ENCODE data around the gene KLHDC7B.

Gene KLHDC7B

DNA sequence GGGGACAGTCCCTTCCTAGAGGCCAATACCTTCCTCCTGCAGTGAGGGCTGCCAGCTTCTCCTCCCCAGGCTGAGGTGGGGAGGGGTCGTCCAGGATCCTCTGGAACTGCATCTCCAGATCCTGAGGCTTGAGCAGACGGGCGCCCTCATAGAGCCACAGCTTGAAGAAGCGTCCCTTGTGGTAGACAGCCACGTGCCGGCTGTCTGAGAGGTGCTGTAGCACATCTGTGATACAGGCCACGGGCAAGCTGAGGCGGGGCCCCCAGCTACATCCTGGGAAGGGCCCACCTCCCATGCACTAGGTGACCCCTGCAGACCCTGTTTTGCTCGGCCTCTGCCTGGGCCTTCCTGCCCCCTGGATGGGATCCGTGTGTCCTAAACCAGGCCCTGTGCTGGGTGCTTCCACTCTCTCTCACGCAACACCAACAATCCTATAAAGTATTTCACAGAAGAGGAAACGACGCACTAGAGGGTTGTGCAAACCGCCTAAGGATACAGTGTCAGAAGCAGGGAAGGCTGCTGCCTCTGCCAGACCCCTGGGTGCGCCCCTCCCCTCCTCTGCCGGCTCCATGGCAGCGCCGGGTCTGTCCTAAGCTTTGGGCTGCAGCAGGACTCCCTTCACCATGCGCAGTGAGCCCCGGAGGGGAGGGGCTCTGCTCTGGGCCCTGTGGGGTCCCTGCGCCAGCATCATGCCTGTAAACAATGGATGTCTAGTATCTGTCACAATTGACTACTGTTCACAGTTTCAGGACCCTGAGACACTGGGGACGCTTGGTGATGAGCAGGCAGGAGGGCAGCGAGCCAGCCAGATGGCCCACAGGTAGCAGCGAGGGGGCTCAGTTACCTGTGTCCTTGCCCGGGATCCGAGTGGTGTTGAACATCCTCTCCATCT lies 28.0 kb downstream of the KLHDC7B start:
- Mint-ChIP-seq H3K4me3 (no peak overlapping the region), H3K27me3 (no peaks in the 10 kb centered on the region), H3K4me1 (peaks cover 0 to 8% of the 10 kb centered on the region in 2 donors), H3K27ac (no peak overlapping the region), H3K36me3 (peaks cover 53 to 72% of the 10 kb centered on the region in 2 donors), H3K9me3 (no peaks in the 10 kb centered on the region)
- DNase-seq (no peak), ATAC-seq (replicated peaks) (no peak)

DNA sequence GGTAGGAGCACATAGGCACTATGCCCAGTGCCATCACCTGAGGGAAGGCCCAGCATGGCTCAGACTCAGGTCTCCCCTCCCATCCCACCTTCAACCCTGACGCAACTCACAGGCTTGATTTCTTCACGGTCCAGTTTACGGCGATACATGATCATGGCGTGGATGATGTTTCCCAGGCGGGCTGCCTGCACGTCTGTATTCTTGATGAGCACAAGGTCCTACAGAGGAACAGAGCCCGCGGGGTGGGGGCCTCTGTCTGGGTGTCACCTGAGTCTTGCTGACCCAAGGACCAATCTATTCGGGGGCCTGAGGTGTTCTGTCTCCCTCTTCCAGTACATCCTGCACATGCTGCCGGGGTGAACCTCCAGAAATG lies 28.7 kb downstream of the KLHDC7B start:
- DNase-seq: no peak

DNA sequence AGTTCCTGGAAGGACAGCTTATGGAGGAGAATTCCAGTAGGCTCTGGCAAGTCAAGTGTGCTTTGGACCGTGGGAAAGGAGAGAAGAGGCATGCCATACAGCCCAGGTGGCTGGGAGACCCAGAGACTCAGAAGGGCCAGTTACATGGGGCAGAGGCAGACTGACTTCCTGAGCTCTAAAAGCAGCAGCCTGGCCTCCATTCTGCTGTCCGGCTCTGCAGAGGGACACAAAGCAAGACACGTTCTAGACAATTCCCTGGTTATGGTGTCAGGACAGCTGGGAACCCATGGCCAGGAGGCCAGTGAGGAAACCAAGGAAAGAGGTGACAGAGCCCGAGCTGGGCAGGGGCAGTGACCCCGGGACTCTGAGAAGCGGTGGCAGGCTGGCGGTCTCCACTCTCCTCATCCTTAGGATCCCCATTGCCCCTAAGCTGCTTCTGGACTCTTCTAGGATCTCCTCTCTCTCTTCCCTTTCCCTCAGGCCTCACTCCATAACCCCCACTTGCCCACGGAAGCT lies 29.8 kb downstream of the KLHDC7B start:
- Mint-ChIP-seq H3K4me1 (peaks cover 9 to 12% of the 10 kb centered on the region in 2 donors), H3K4me3 (no peak overlapping the region), H3K36me3 (peaks cover 50 to 68% of the 10 kb centered on the region in 2 donors), H3K27me3 (no peaks in the 10 kb centered on the region), H3K27ac (peak overlapping the region; percentile 28), H3K9me3 (no peaks in the 10 kb centered on the region)
- no peak for DNase-seq
- no peak for ATAC-seq (replicated peaks)

More for the DNA sequence above, 28.7 kb downstream of the KLHDC7B start:
- peaks cover 2 to 8% of the 10 kb centered on the region in 2 donors for H3K4me1 Mint-ChIP-seq
- peaks cover 49 to 68% of the 10 kb centered on the region in 2 donors for H3K36me3 Mint-ChIP-seq
- no peak overlapping the region for H3K4me3 Mint-ChIP-seq
- no peaks in the 10 kb centered on the region for H3K27me3 Mint-ChIP-seq
- no peak overlapping the region for H3K27ac Mint-ChIP-seq
- no peaks in the 10 kb centered on the region for H3K9me3 Mint-ChIP-seq
- ATAC-seq (replicated peaks): no peak

DNA sequence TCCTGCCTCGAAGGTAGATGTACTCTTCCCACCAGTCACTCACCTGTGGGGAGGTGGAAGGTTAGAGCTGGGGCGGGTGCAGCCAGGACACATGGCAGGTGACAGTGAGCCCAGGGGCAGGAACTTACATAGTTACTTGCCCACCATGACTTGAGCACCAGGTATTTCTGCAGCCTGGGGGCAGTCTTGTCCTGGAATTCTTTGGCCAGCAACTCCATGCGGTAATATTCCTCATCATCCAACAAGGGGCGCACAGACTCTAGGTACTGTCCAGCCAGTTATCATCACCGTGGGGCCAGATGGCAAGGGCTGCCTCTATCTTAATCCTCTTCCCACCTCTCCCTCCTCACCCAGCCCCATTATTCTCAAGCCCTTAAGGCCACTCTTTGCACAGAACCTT lies 30.4 kb downstream of the KLHDC7B start:
- ATAC-seq (replicated peaks) (no peak), DNase-seq (no peak)
- no peaks in the 10 kb centered on the region for H3K27me3 Mint-ChIP-seq
- H3K9me3 Mint-ChIP-seq: no peaks in the 10 kb centered on the region
- H3K27ac Mint-ChIP-seq: no peak overlapping the region
- no peak overlapping the region for H3K4me3 Mint-ChIP-seq
- H3K36me3 Mint-ChIP-seq: peaks cover 47 to 65% of the 10 kb centered on the region in 2 donors
- H3K4me1 Mint-ChIP-seq: peaks cover 10 to 14% of the 10 kb centered on the region in 2 donors

DNA sequence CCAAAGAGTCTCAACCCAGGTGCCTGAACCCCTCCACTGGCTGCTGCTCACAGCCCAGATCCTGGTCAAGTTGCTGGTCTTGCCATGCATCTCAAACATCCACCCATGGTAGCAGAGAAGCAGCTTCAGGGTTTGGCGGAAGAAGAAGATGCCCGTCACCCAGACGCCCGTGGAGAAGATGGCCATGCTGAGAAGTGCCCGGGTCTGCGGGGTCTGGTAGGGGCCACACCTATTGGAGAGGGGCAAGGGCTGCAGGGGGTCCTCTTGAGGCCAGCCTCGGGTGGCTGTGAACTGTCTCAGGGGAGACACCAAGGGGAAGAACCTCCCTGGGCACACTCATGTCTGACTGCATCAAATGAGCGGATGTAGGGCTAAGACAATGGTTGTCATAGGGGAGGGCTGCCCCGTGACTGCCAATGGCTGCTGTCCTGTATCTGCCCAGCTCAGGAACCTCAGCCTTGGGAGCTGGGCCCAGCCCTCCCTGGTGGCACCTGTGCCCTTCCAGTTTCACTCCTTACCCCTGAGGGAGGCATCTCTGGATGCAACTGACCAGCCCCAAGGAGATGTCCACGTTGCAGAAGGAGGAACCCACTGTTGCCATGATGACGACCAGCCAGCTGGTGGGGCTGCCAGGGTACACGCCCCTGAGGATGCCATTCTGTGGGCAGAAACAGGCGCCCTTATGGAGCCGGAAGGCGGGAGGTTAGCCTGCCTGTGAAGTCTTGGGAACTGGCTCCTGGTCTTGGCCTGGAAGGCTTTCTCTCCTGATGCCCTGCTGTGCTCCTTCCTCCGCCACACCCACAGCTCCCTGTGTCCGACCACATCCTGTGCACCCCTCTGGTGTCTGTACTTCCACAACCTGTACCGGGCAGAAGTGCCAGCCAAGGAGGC lies 31.4 kb downstream of the KLHDC7B start:
- H3K4me3 Mint-ChIP-seq: no peak overlapping the region
- H3K27me3 Mint-ChIP-seq: no peaks in the 10 kb centered on the region
- DNase-seq (no peak), ATAC-seq (replicated peaks) (no peak)
- peaks cover 14 to 23% of the 10 kb centered on the region in 2 donors for H3K4me1 Mint-ChIP-seq
- peaks cover 42 to 57% of the 10 kb centered on the region in 2 donors for H3K36me3 Mint-ChIP-seq
- H3K9me3 Mint-ChIP-seq: no peaks in the 10 kb centered on the region
- H3K27ac Mint-ChIP-seq: peak overlapping the region; percentile 56

DNA sequence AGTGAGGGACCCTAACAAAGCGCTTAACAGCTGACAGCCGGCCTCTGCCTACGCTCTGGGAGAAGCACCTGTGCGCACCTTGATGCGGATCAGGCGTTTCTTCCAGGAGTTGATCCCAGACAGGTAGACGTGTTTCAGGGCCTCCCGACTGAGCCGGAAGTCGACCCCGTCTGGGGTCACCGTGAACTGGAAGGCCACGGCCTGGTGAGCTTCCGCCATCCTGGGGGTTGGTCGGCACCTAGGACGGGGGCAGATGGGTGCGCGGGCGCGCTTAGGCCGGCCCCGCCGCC lies 31.9 kb downstream of the KLHDC7B start:
- Mint-ChIP-seq H3K27ac (peak overlapping the region; percentile 56), H3K4me3 (no peak overlapping the region), H3K9me3 (no peaks in the 10 kb centered on the region), H3K36me3 (peaks cover 42 to 54% of the 10 kb centered on the region in 2 donors), H3K27me3 (no peaks in the 10 kb centered on the region), H3K4me1 (peaks cover 14 to 23% of the 10 kb centered on the region in 2 donors)
- DNase-seq (no peak), ATAC-seq (replicated peaks) (no peak)

DNA sequence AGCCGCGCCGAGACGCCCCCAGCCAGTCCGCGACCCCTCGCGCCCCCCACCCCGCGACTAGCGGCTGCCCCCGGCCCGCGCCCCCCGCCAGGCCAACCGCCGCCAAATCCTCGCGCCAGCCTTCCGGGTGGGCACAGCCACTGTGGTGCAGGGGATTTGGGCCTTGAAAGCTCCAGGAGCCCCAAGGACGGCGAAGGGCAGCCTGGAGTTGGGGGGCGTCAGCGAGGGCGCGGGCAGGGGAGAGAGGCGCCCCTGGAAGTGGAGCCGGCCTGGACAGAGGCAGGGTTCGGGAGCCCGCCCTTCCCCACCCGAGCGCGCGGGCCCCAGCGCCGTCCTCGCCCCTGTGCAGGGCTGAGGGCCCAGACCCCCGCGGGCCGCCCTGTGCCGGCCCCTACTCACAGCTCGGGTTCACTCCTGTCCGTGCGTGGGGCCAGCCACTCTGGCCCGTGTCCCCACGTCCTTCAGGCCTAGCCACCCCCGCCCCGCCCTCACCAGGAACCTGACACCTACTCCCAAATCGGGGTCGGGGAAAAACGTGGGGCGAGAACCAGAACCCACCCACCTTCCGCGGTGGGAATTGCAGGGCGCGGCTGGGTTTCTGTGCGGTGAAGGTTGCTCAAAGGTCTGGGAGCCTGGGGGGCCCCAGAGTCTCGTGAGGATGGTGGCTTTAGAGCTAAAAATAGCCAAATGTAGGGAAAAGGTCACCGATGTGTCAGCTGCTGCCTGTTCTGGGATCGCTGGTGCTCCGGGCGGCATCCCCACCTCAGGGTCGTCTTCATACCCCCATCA lies 32.5 kb downstream of the KLHDC7B start, which contains the start of gene CPT1B:
CPT1B (minus strand) TSS at position 441 of the 789 bp plus-strand sequence. CDS start 512 bp downstream, outside the sequence.
- Mint-ChIP-seq H3K27ac (peak within 1 kb of the TSS; percentile 56), H3K4me3 (no peak within 1 kb of the TSS), H3K9me3 (no peaks in the 10 kb centered on the region), H3K36me3 (peaks cover 40 to 51% of the 10 kb centered on the region in 2 donors), H3K4me1 (peaks cover 14 to 24% of the 10 kb centered on the region in 2 donors), H3K27me3 (no peaks in the 10 kb centered on the region)
- DNase-seq (no peak), ATAC-seq (replicated peaks) (no peak)

DNA sequence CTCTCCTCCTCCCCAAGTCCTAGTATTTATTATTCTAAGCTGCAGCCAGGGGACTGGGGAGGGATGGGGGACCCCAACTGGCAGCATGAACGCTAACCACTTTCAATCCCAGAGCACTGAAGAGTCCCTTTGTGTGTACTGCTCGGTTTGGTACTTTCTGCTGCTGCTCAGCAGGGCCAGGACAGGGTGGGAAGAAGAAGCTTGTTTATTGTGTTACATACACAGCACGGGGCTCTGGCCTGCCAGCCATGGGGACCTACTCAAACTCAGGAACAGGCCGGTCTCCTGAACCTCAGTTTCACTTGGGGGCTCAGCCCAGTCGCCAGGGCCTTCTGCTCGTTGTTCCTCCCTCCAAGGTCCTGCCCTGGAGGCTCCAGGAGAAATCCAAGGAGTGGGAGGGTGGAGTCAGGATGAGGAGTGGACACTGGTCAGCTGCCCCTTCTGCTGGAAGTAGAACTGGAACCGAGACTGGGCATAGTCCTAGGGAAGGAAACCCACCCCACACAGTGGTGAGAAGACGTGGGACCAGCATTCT lies 33.1 kb downstream of the KLHDC7B start:
- H3K4me3 Mint-ChIP-seq: no peak overlapping the region
- no peaks in the 10 kb centered on the region for H3K9me3 Mint-ChIP-seq
- no peaks in the 10 kb centered on the region for H3K27me3 Mint-ChIP-seq
- peaks cover 42 to 51% of the 10 kb centered on the region in 2 donors for H3K36me3 Mint-ChIP-seq
- DNase-seq: no peak
- ATAC-seq (replicated peaks): no peak
- no peak overlapping the region for H3K27ac Mint-ChIP-seq
- peaks cover 18 to 31% of the 10 kb centered on the region in 2 donors for H3K4me1 Mint-ChIP-seq

DNA sequence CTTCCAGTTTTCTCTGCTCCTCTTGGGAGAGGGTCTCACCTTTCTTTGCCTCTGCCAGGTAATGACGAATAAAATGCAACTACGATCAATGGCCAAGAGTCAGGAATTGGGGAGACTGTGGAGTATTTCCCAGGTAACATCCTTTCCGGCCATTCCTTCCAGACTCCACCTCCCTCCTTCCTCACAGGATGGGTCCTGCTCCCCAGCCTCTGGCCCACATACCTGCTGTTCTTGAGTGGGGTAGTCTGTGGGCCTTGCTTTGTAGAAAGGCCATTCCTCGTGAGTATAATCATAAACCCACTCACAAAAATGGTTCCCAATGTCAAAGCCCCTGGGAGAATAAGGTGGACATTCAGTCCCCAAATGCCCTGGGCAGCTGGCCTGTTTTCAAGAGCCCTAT lies 34.1 kb downstream of the KLHDC7B start:
- H3K36me3 Mint-ChIP-seq: peaks cover 35 to 43% of the 10 kb centered on the region in 2 donors
- ATAC-seq (replicated peaks) (no peak), DNase-seq (no peak)
- H3K27me3 Mint-ChIP-seq: no peaks in the 10 kb centered on the region
- no peak overlapping the region for H3K27ac Mint-ChIP-seq
- no peak overlapping the region for H3K4me3 Mint-ChIP-seq
- peaks cover 18 to 32% of the 10 kb centered on the region in 2 donors for H3K4me1 Mint-ChIP-seq
- no peaks in the 10 kb centered on the region for H3K9me3 Mint-ChIP-seq

DNA sequence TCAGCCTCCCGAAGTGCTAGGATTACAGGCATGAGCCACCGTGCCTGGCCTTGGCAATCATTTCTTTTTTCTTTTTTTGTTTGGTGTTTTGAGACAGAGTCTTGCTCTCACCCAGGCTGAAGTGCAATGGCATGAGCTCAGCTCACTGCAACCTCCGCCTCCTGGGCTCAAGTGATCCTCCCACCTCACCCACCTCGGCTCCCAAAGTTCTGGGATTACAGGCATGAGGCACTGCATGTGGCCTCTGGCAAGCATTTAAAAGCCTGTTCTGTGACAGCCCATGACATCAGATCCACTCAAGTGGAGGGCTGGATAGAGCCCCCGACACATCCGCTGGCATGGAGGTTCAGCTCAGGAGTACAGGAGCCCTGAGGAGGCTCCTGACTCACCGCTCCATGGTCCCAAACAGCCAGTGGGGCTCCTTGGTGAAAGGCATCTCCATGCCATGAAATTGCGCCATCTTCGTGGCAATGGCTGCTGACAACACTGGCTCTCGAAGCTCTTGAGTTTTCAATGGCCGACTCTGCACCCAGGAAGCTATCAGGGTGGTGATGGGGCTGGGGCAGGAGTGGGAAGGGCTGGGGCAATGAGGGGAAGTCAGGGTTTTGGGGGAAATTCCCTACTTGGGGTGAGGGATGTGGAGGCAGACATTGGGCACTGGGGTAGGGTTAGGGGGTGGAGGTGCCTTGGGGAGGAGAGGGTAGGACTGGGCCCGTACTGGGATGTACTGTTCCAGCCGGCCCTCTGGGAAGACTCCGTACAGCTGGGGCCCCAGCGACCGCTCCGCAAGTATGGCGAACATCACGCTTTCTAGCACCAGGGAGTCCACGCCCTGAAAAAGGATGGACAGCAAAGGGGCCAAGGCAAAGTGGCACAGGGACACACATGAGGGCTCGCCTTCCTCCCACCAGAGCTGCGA lies 35.6 kb downstream of the KLHDC7B start:
- H3K27me3 Mint-ChIP-seq: no peaks in the 10 kb centered on the region
- no peak for DNase-seq
- H3K36me3 Mint-ChIP-seq: peaks cover 29 to 37% of the 10 kb centered on the region in 2 donors
- H3K4me3 Mint-ChIP-seq: peak overlapping the region; percentile 89
- H3K4me1 Mint-ChIP-seq: peaks cover 18 to 32% of the 10 kb centered on the region in 2 donors
- no peaks in the 10 kb centered on the region for H3K9me3 Mint-ChIP-seq
- peak overlapping the region; percentile 85 for H3K27ac Mint-ChIP-seq
- no peak for ATAC-seq (replicated peaks)

DNA sequence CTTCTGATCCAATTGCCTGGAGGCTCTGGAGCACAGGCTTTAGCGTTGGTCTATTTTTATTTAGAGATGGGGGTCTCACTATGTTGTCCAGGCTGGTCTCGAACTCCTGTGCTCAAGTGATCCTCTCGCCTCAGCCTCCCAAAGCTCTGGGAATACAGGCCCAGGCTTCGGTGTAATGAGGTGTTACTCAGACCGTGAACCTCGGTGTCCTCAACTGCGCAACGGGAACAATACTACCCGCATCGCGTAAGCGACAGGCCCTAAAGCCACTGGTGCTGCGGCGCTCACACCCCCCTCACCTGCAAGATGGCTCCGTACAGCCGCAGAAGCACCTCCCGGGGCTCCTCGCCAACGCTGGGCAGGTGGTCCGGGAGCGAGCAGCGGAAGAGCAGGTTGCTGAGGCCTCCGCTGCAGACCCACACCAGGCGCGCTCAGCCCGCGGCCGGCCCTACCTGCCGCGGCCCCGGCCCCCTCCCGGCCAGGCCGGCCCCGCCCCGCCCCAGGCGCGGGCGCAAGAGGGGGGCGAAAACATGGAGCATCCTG lies 36.3 kb downstream of the KLHDC7B start:
- Mint-ChIP-seq H3K27ac (peak overlapping the region; percentile 85), H3K4me1 (peaks cover 18 to 32% of the 10 kb centered on the region in 2 donors), H3K36me3 (peaks cover 28 to 30% of the 10 kb centered on the region in 2 donors), H3K27me3 (no peaks in the 10 kb centered on the region), H3K4me3 (peak overlapping the region; percentile 89), H3K9me3 (no peaks in the 10 kb centered on the region)
- peak in 1 of 2 donors; percentile 13 for ATAC-seq (replicated peaks)
- no peak for DNase-seq

DNA sequence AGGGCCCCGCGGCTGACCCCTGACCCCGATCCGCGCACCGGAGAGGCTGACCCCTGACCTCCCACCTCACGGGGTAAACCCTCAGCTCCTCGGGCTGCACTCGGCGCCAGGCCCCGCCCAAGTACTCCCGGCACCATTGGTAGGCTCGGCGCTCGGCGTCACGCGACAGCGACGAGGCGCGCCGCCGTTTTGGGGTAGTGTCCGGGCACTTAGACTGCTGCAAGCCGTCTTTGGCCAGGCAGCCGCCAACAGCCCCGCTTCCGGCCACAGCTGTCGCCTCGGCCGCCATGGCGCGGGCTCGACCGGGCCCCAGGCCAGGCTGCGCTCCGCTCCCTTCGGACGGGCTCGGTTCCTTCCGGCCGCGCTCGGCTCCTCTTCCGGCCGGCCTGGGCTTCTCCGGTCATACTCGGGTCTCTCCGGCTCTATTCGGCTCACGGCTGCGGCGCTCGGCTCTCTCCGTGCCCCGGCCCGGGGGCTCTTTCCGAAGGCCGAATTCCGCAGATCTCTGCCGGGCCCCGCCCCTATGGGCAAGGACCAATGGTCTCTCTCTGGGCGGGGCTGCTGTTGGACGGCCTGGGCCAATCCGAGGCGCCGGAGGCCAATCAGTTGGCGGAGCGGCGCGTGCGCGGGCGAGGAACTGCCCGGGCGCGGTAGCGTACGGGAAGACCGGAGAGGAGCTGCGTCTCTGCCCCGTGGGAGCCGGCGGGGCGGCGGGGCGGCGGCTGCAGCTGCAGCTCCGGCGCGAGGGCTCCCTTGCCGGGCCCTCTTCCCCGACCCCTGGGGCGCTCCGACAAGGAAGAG lies 37.0 kb downstream of the KLHDC7B start, which contains the start of gene CHKB:
CHKB (minus strand) TSS at position 357 of the 801 bp plus-strand sequence; CDS start at position 289, 68 bp downstream.
- Mint-ChIP-seq H3K4me1 (peaks cover 15 to 32% of the 10 kb centered on the region in 2 donors), H3K36me3 (peaks cover 22 to 24% of the 10 kb centered on the region in 2 donors), H3K4me3 (peak within 1 kb of the TSS; percentile 89), H3K27me3 (no peaks in the 10 kb centered on the region), H3K27ac (peak within 1 kb of the TSS; percentile 98), H3K9me3 (no peaks in the 10 kb centered on the region)
- peak; percentile 99 for DNase-seq
- peak; percentile 94 to 95 for ATAC-seq (replicated peaks)

All from stimulated activated naive B cell treated with anti-CD40 and anti-IgM and Interleukin-4, amounts not matched to agents 10 μg/mL and 1 μg/mL and 100 μg/mL, for 72 hours (primary cell).